NCI-H2227 treated with DMSO at 0.1 percent for 48 hours (cell line): Measurements from ENCODE around the gene IGF1R.
A peak's percentile ranks its signal among the peaks of the same experiment; 100 is the strongest.

ENCODE experiments used
- DNase-seq: peaks from one replicate; lab custom pipeline; 2025; lab: John Stamatoyannopoulos, UW

The IGF1R gene

DNA sequence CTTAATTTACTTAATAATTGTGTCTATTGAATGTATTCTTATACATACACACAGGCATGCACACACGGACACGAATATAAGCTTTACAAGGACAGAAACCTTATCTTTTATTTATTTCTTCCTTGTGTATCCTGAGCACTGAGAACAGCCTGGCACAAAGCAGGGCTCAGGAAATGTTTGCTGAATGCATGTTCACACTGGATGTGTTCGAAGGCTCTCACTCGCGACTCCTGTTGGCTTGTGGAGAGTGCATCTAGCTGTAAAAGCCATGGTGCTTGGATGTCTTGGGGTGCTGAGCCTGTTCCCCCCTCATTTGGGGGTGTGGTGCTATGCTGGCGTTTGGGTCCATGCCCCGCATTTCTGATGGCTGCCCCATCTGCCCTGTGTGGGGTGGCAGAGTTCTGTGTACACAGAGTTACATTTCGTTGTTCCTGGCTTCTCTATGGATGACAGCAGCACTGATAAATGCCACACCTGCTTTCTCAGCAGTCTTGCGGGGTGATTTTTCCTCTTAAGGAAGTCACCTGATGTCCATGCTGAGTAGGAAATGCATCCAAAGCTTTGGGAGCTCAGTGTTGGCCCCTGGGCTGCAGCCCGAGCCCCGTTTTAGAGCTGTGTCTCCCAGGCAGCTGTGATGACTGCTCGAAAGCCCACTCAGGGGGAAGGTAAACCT, 148.5 kb downstream of the IGF1R start:
- DNase-seq = no peak

DNA sequence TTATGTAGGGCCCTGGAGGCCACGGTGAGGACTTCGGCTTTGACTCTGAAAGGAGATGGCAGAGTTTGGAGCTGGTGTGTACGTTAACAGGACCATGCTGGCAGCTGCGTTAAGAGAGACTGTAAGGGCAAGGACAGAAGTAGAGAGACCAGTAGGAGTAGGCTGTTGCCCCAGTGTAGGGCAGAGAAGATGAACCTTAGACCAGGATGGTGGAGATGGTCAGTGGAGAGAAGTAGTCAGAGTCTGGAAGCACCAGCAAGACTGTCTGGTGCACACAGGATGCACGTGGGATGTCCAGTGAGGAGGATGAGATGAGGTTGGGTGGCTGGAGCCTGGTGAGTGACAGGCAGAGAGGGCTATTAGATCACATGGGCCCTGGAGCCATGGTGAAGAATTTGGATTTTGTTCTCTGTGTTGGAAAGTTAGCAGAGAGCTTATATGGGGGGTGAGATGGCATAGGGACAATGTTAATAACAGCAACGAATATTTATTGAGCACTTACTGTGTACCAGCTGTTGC, 150.1 kb downstream of the IGF1R start:
- DNase-seq = no peak

DNA sequence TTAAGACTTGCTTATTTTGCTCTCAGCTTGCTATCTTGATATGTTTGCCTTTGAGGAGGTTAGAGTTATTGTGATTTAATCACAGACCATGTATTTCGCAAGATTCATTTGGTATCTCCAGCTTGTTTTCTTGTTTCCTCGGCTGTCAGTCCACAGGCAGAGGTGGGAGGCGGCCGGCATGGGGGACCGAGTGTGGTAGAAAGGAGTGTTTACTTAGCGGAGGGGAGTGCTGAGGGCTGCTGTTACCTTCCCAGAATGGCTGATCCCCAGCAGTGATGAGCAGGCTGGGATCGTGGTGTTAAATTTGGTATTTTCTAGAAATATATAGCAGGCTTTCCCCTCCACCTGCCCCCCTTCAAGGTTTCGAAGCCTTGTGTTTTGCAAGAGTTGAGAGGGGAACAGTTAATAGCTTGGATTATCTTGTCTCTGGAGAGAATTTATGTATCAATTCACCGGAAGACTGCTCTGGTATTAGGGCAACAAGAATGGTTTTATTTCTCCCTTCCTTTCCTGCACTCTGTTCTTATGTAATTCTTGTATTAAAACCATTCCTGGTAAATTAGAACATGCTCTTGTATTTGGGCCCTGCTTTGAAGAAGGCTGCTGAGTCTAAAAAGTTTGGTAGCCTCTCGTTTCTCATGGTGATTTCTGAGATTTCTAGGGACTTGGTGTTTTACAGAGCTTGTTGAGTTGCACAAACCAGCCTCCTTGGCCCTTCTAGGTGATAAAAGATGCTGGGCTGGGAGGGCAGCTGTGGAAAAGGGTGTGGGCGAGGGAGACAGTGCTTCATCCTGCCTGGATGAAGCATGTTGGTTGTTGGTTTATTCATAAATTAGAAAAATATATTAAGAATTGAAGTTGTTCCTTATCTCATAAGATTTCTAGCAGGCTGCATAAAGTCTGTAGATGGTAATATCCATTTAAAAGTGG, 151.4 kb downstream of the IGF1R start:
- DNase-seq = peak; percentile 54

DNA sequence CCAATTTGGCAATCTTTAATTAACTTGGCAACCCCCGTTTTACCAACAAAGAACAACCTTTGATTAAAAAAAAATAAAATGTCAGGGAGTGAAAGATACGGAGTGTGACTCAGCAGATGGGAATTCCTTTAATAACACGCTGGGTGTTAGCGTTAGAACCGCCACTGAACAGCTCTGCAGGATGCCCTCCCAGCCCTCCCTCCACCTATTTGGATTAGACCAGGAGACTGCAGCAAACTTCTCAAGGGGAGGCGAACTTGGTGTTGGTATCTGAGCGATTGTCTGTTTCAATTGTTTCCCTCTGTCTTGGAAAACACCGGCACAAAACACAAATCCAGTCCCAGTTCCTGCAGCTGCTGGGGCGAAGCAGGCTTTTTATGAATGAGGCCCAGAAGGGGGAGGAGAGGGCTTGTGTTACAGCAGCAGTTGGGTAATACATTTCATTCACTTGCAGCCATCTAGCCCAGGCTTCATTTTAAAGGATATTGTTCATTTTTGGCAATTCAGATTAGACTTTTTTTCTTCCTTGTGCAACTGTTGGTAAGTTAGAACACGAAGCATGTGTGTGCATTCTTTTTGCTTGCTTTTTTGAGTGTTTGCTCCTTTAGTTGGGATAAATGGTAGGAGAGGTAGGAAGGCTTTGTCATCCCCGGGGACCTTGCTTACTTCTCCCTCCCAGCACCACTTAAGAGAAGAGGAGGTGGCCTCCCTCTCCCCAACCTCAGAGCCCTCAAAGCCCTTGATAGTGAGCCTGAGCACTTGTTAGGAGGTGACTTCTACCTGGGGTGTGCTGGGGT, 152.3 kb downstream of the IGF1R start:
- peak; percentile 70 for DNase-seq

DNA sequence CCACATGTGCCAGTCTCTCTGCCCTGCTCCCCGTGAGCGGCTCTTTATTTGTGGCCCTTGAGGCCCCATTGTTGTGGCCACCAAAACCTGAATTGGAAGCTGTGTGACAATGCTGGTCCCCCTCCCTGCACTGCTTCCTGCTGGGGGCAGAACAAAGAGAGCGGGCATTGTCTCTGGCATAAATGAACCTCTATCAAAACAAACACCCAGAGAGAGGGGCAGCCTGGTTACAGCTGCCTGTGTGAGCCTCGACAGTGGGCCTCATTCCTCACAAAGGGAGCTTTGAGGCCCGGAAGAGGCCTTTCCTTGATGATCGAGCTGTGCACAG, 152.9 kb downstream of the IGF1R start:
- DNase-seq = peak; percentile 2

DNA sequence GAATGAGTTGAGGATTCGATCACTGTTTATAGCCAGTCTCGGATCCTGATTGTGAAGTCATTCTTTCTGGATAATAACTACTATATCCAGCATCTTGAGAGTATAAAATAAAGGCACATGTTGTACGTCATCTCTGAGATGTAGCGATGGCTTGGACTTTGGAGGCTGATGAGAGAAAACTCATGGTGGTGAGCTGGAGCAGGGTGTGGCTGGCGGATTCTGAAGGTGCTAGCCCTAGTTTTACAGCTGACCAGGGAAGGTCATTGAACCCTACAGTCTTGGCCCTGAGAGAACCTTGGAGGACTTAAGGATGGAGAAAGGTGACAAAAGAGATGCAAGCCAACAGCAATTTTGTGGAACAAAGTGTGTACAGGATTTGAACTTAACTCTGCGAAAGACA, 153.8 kb downstream of the IGF1R start:
- no peak for DNase-seq

DNA sequence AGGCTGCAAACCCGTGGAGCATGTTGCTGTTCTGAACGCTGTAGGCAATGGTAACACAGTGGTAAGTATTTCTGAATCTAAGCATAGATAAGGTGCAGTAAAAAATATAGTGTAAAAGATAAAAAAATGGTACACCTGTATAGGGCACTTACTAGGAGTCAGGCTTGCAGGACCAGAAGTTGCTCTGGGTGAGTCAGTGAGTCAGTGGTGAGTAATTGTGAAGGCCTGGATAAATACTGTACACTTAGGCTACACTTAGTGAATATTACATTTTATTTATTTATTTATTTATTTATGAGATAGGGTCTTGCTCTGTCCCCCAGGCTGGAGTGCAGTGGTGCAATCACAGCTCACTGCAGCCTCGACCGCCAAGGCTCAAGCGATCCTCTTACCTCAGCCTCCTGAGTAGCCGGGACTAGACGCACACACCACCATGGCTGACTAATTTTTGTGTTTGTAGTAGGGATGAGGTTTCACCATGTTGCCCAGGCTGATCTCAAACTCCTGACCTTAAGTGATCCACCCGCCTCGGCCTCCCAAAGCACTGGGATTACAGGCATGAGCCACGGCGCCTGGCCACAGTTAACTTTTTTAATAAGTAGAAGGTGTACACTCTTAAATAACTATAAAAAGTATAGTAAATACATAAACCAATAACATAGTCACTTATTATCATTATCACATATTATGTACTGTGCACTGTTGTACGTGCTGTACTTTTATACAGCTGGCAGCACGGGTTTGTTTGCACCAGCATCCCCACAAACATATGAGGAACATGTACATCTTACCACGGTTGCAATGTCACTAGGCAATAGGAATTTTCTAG, 155.1 kb downstream of the IGF1R start:
- no peak for DNase-seq

DNA sequence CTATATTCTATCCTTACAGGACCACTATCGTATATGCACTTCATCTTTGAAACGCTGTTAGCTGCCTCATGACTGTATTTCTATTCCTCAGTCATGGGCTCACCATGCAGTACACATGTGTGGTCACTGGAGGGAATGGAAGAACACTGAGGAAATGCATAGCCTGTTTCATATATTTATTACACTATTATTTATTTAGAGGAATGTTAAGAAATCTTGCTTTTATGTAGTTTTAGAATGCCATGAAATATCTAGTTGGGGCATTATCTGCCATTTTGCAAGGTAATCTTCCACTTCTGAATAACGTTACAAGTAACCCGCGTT, 155.7 kb downstream of the IGF1R start:
- no peak for DNase-seq

DNA sequence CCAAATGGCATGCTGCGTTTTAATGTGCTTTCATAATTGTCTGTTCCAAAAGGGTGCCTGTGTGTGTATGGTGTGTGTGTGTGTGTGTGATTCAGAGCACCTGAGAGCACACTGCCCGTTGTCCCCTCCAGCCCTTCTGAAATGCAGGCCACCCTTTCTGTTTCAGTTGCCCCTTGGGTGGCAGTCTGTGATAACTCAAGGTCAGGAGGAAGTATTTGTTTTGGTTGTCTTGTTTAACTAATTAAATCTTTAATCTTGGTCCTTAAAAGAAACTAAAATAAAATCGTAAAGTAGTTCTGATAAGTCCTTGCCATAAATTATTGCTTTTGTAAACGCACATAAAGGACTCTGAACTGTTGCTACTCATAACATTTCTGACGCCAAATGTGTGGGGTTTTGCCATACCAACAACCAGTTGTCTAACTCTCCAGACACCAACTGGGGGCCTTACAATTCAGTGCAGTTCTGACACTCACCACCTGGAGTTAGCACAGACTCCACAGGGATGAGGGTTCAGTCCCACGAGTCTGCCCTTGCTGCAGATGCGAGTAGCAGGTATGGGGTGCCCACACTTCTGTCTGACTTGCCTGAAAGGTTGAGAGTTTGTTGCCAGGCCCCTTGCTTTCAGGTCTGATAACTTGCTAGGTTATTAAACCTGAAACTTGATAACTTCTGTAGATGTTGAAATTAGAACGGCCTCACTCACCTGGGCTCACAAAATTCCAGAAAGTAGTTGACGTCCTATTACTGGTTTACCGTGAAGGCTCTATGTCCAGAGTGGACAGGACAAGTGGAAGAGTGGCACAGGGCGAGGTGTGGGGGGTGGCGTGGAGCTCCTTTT, 157.3 kb downstream of the IGF1R start:
- no peak for DNase-seq

DNA sequence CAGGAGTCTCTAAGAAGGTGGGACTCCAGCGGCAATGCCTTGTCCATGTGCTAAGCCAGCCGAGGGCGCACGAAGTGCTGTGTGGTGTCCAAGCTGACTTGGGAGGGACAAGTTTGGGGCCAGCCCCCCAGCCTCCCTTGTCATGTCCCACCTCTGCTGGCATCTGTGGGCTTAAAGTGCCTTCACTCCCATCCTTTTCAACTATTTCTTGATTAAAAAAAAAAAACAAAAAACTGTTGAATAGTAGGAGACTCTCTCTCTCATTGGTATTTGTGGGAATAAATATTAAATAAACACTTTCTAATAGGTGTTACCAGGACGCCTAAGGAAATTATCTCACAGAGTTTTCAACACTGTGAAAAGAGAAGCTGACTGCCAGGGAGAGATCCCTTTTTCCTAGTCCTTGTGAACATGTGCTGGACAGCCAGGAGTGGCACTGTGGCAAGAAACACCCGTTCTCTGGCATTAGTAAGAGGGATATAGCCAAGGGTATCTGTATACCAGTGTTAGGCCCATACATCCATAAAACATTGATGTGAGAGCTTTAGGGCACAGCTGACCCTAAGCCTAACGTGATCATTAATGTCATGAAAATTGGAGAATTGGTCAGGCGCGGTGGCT, 158.0 kb downstream of the IGF1R start:
- no peak for DNase-seq

DNA sequence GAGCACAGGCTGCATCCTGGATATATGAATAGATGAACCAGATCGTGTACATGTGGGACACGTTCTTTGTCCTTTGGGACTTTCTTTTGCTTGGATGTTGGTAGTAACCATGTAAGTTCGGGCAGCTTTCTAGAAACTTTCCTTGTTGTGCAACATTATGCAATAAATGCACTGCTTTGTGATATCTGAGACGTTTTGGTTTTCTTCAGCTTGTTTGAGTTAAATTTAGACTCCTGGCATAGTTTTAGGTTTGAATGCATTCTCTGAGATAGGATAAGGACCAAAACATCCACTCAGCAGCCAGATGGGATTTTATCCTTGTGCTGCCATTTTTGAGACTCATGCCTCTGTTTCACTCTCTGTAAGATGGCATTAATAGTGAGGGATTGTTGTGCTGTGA, 158.9 kb downstream of the IGF1R start:
- DNase-seq = no peak

DNA sequence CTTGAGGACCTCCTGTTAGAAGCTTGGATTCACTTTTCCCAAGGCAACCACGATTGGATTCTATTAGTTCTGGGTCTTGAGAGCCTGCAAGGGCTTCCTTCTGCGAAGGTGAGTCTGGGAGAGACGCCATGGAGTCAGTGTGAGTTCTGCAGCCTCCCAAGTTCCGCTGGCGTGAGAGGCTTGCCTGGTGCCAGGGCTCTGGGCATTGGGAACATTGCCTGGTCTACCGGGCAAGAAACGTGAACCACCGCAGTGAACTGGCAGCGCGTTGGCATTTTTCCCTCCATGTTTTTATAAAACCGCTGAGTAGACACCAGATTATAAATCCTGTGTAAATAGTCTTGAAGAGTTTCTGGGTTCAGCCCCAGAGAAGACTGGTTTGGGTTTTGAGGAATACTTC, 160.9 kb downstream of the IGF1R start:
- DNase-seq = no peak

DNA sequence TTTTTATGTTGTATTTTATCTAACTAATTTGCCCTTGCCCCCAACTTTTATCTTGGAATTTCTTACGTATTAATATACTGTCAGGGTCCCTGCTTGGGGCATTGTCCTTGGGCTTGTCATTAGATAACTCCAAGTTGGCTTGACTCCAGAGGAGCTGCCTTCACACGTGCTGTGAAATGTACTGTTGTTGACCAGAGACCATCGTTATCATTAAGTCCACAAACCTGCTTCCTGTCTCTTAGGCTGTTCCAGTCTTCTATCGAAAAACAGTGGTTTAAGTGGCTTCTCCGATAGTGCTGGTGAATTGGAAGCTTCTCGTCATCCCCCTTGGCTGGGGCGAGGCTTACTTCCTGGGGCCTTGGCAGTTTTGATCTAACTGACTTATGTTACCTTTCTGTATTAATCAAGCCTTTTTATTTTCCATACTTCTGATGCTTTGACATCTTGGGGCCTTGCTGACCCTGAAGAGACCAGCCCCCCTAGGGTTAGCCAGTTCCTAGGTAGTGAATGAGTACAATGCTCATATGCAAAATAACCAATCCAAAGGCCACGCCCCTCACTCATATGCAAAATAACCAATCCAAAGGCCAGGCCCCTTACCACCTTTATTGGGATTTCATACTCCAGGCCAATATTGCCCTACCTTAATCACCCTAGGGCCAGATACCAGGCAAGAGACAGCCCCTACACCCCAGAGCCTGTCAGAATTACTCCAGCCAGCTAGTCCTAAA, 164.5 kb downstream of the IGF1R start:
- DNase-seq = no peak

DNA sequence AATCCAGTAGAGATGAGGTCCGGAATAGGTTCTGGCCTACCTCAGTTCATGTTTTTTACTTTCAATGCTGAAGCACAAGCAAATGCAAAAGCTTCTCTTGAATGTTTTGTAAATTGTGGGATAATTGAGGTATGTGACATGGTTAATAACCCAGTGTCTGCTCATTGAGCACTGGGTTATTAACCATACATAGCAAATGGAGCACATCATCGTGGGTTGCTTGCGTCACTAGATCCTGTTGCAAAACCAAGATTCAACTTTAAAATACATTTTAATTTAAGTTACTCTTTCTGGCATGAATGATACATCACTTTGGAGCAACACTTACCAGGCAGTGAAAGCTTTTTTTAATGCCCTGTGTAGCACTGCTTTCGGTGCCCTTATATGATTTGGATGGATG, 165.6 kb downstream of the IGF1R start:
- no peak for DNase-seq

DNA sequence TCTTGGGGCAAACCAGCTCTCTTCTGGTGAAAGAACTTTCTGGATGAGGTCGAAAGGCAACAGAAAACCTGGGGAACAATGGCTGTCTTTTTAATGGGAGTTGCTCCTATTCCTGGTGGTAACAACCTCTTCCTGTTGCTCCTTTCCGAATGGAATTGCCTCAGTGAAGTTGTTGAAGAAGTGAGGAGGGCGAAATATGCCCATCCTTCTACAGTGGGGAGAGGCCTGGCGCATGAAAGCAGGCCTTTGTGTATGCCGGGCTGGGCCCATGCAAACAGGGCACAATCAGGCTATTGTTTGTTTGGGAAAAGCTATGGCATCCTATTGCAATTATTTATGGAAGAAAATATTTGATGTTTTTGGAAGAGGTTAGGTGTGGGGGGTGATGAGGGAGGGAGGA, 166.9 kb downstream of the IGF1R start:
- DNase-seq = no peak

DNA sequence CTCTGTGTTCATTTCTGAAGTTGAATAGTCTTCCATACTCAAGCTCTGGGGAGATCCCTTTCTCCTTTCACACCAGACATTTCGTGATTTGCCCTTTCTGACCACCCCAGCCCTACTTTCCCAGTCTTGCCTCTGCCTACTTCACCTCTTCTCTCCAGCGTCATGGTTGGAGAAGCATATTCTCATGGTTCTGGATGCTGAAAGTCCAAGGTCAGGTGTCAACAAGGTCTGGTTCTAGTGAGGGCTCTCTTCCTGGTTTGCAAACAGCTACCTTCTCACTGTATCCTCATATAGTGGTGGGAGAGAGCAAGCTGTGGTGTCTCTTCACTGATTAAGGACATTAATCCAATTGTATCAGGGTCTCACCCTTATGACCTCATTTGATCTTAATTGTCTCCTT, 169.4 kb downstream of the IGF1R start:
- no peak for DNase-seq

DNA sequence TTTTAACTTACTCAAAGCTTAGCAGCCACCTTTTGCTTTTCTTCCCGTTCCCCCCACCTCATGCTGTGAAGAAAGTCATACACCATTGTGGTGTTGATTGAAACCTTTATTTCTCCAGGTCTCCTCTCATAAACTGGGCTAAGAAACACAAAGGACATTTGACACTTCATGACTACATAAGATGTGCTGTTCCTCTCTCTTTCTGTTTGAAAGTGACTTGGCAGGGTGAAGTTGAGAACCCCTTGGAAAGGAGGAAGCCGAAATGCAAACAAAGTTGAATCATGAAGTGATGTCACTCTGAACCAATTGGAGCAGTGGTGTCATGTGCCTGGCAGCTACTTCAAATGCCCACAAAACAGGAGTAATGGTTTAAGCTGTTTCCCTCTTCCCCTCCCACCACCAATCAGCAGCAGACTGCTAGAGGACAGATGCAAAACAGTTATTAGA, 174.7 kb downstream of the IGF1R start:
- DNase-seq = no peak

DNA sequence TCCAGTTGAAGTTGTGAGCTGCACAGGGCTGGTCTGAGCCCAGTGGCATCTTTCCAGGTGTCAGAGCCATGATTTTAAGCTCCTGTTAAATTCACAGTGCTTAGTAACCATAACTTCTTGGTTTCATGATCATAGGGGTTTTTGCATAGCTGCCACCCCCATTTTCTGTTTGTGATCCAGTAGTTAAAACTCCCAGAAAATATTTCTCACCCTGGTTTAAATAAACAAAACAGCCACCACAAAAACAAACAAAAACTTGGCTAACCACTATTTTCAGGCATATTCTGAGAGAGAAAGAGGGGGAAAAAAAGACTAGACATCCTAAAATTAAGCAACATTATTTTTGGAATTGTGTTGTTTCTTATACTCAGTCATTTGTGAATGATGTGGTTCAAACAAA, 175.3 kb downstream of the IGF1R start:
- no peak for DNase-seq

DNA sequence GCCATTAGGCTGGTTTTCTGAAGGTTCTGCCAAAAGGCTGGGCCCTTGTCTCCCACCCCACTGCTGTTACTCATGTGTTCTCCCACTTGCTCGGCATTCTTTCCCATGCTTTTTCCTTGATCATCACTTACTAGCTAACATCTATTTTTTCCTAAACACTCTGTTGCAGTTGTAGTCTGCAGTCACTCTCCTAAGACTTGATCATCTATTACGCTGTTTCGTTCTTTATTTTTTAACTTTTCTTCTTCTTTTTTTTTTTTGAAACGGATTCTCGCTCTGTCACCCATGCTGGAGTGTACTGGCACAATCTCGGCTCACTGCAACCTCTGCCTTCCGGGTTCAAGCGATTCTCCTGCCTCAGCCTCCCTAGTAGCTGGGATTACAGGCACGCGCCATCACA, 176.3 kb downstream of the IGF1R start:
- DNase-seq = no peak

DNA sequence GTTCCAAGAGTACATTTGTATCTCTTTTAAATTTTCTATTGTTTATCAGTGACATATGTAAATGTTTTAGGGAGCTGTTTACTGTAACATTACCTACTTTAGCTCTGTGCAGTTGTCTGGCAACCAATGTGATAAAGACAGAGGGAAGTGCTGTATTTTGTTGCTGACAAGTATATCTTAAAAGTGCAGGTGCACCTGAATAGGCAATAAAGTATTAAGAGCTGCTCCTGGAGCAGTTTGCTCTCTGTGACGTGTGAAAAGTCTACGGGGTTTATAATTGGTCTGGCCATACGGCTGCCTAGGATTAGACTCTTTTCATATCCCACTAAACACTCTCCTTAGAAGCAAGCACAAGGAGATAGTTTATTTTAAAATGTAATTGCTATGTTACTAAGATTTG, 178.3 kb downstream of the IGF1R start:
- DNase-seq = no peak
